OCI-LY1 (cell line): ENCODE results near the gene BTRC.

ENCODE experiments used
- CTCF ChIP-seq: fragments of 200-600 bp; sonication (generic), shearing (Covaris generic); IDR thresholded peaks from 2 replicates; pipeline ENCODE4 v1.5.1; 2017; ENCODE audit warnings: mild to moderate bottlenecking, antibody characterized with exemption, low read length, moderate library complexity, mixed read lengths
- EZH2 ChIP-seq: fragments of 200-600 bp; sonication (generic), shearing (Covaris generic); IDR thresholded peaks from 2 replicates; pipeline ENCODE4 v1.8.0; 2017; ENCODE audit warnings: borderline replicate concordance, mixed run types, mild to moderate bottlenecking, antibody characterized with exemption, low read length, moderate library complexity, mixed read lengths

GRCh38 chr10:101450277-101451080 lies 96.5 kb downstream of the BTRC start:
- TF ChIP-seq CTCF: no peak
- TF ChIP-seq EZH2: no peak
